Peyer's patch (tissue), 4 donors: Measurements from ENCODE around the gene UNC5B. TPM values are rescaled to one million over a fixed set of nuclear protein-coding genes. Genes with fewer than 3 reads are reported as not detected.

ENCODE experiments used
- DNase-seq, 3 donors: peaks; one replicate each; pipeline ENCODE4 v3.0.0-alpha.2; 2017 to 2019
- H3K27ac ChIP-seq, 4 donors: fragments of 200-600 bp; sonication (generic); one replicate each; pipeline ENCODE4 v1.5.1; 2016 to 2019
- H3K27me3 ChIP-seq, 2 donors: fragments of 200-600 bp; sonication (generic); one replicate each; pipeline ENCODE4 v1.5.1; 2019
- H3K36me3 ChIP-seq, 3 donors: fragments of 200-600 bp; sonication (generic); one replicate each; pipeline ENCODE4 v1.5.1; 2016 to 2019
- H3K4me1 ChIP-seq, 4 donors: fragments of 200-600 bp; sonication (generic); one replicate each; pipeline ENCODE4 v1.5.1; 2016 to 2019
- H3K4me3 ChIP-seq, 4 donors: fragments of 200-600 bp; sonication (generic); 1 replicate in 3 of 4; 2 replicates in 1 of 4; pipeline ENCODE4 v1.5.1; 2016 to 2019; ENCODE audit warnings: mild to moderate bottlenecking in 1 of 4
- H3K9me3 ChIP-seq, 4 donors: fragments of 200-600 bp; sonication (generic); one replicate each; pipeline ENCODE4 v1.5.1; 2016 to 2019; ENCODE audit warnings: mild to moderate bottlenecking in 1 of 4
- CTCF ChIP-seq, 6 experiments: fragments of 450-650 bp in 4 of 6; fragments of 200-600 bp in 2 of 6; sonication (generic) in 1 of 6; IDR thresholded peaks; one replicate each; pipeline ENCODE4 v1.5.1; 2017 to 2019; ENCODE audit warnings: antibody characterized with exemption in 6 of 6, mild to moderate bottlenecking in 3 of 6, moderate library complexity in 1 of 6
- POLR2A ChIP-seq, 2 donors: fragments of 450-650 bp; IDR thresholded peaks; one replicate each; pipeline ENCODE4 v1.5.1; 2017; ENCODE audit warnings: antibody characterized with exemption in 2 of 2, mild to moderate bottlenecking in 2 of 2, moderate library complexity in 2 of 2
- total RNA-seq, 4 donors: library from RNA; depleted of rRNA; stranded (reverse); fragments of >200 nt; gene quantifications; one replicate each; pipeline ENCODE4 v1.1.0, GENCODE V29; 2016

Gene UNC5B
- 10 to 100 TPM in 3 of 4 donors, 1 to 10 TPM in 1; 5.0 to 52.5 (median 39.1) TPM for total RNA-seq

- no peaks in the 10 kb centered on the region for H3K27me3 ChIP-seq
- peaks cover 0 to 34% (median 8%) of the 10 kb centered on the region in 4 donors for H3K4me1 ChIP-seq
- H3K9me3 ChIP-seq = no peaks in the 10 kb centered on the region
- no peaks in the 10 kb centered on the region for H3K36me3 ChIP-seq
- peak within 1 kb of the TSS; percentile 66 to 93 (median 80) for H3K27ac ChIP-seq
- peak within 1 kb of the TSS; percentile 43 to 85 (median 64) for H3K4me3 ChIP-seq
- TF ChIP-seq CTCF (IDR thresholded peaks at IDR 0.05) = peak in 3 of 6 experiments; percentile 59 to 73 (median 62)
- TF ChIP-seq POLR2A (IDR thresholded peaks at IDR 0.05) = peak; percentile 71 to 89
- peak; percentile 33 to 93 (median 91) for DNase-seq
These were observed at the start of gene UNC5B for GRCh38 chr10:71212318-71213126. Gene UNC5B (plus strand): TSS chr10:71212570. CDS start chr10:71212986, 416 bp downstream.

GRCh38 chr10:71173466-71173865 is 38.9 kb upstream of the UNC5B start:
- no peaks in the 10 kb centered on the region for H3K27me3 ChIP-seq
- H3K36me3 ChIP-seq = no peaks in the 10 kb centered on the region
- no peak for DNase-seq
- H3K27ac ChIP-seq = no peak overlapping the region
- no peaks in the 10 kb centered on the region for H3K4me1 ChIP-seq
- TF ChIP-seq POLR2A (IDR thresholded peaks at IDR 0.05) (no peak), CTCF (IDR thresholded peaks at IDR 0.05) (no peak)
- no peaks in the 10 kb centered on the region for H3K9me3 ChIP-seq
- H3K4me3 ChIP-seq = no peak overlapping the region

- Histone ChIP-seq H3K9me3 (no peaks in the 10 kb centered on the region), H3K36me3 (no peaks in the 10 kb centered on the region), H3K27me3 (no peaks in the 10 kb centered on the region), H3K27ac (no peak overlapping the region), H3K4me1 (no peaks in the 10 kb centered on the region), H3K4me3 (no peak overlapping the region)
- DNase-seq = no peak
- no peak for TF ChIP-seq CTCF (IDR thresholded peaks at IDR 0.05)
- TF ChIP-seq POLR2A (IDR thresholded peaks at IDR 0.05) = no peak
These were observed 35.7 kb upstream of the UNC5B start for GRCh38 chr10:71176661-71177060.

- Histone ChIP-seq H3K36me3 (no peaks in the 10 kb centered on the region), H3K27ac (no peak overlapping the region), H3K27me3 (no peaks in the 10 kb centered on the region), H3K4me1 (no peaks in the 10 kb centered on the region), H3K9me3 (no peaks in the 10 kb centered on the region), H3K4me3 (no peak overlapping the region)
- no peak for TF ChIP-seq POLR2A (IDR thresholded peaks at IDR 0.05)
- TF ChIP-seq CTCF (IDR thresholded peaks at IDR 0.05) = no peak
- no peak for DNase-seq
These were observed 34.6 kb upstream of the UNC5B start for GRCh38 chr10:71177651-71178199.

- Histone ChIP-seq H3K4me3 (no peak overlapping the region), H3K9me3 (no peaks in the 10 kb centered on the region), H3K36me3 (no peaks in the 10 kb centered on the region), H3K27ac (no peak overlapping the region), H3K27me3 (no peaks in the 10 kb centered on the region), H3K4me1 (no peaks in the 10 kb centered on the region)
- DNase-seq = no peak
- no peak for TF ChIP-seq POLR2A (IDR thresholded peaks at IDR 0.05)
- no peak for TF ChIP-seq CTCF (IDR thresholded peaks at IDR 0.05)
These were observed 33.5 kb upstream of the UNC5B start for GRCh38 chr10:71178880-71179279.
